Measurements from ENCODE around the gene IQSEC3.
"Not testable (repeated sequence)": the region's sequence is repeated elsewhere in the genome, so short reads cannot be mapped to it uniquely, and the experiment has no call there.

DNA sequence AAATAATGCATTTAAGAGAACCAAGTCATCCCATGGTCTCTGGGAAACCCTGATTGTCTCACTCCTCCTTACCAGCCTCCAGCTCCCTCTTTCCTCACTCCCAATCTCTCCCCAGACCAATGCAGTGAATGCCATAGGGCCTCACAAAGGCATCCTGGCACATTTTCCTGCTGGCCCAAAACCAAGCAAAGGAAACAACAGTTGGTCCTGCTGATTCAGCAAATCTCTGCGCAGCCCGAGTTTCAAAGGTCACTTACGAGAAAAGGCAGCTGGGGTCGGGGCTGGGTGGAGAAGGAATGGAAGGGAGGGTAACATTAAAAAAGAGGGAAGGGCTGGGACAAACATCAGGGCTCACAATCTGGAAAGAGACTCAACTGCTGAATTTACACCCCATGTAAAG is 5.5 kb downstream of the IQSEC3 start:
- not testable (repeated sequence) for TF ChIP-seq FOXA1 (IDR thresholded peaks at IDR 0.05); TARDBP (IDR thresholded peaks at IDR 0.05); BHLHE40 (IDR thresholded peaks at IDR 0.05; ENCODE audit: borderline replicate concordance); SUZ12 (IDR thresholded peaks at IDR 0.05); NFRKB (IDR thresholded peaks at IDR 0.05); CTBP1 (IDR thresholded peaks at IDR 0.05; ENCODE audit: borderline replicate concordance); HDGF (IDR thresholded peaks at IDR 0.05; ENCODE audit: borderline replicate concordance); FOXM1 (IDR thresholded peaks at IDR 0.05; ENCODE audit: borderline replicate concordance); ZNF384 (IDR thresholded peaks at IDR 0.05)
- TF ChIP-seq, protein P1, sequence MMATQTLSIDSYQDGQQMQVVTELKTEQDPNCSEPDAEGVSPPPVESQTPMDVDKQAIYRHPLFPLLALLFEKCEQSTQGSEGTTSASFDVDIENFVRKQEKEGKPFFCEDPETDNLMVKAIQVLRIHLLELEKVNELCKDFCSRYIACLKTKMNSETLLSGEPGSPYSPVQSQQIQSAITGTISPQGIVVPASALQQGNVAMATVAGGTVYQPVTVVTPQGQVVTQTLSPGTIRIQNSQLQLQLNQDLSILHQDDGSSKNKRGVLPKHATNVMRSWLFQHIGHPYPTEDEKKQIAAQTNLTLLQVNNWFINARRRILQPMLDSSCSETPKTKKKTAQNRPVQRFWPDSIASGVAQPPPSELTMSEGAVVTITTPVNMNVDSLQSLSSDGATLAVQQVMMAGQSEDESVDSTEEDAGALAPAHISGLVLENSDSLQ (IDR thresholded peaks at IDR 0.05), result not testable (repeated sequence)
